Middle frontal gyrus (tissue), 1 donor: ENCODE results near the gene ICAM1.
"Not testable (repeated sequence)": the region's sequence is repeated elsewhere in the genome, so short reads cannot be mapped to it uniquely, and the experiment has no call there.

ENCODE experiments used
- DNase-seq: peaks from one replicate; pipeline ENCODE4 v3.0.0-alpha.2; 2015; ENCODE audit warnings: low spot score; ENCODE audit errors: extremely low spot score

The ICAM1 gene

DNA sequence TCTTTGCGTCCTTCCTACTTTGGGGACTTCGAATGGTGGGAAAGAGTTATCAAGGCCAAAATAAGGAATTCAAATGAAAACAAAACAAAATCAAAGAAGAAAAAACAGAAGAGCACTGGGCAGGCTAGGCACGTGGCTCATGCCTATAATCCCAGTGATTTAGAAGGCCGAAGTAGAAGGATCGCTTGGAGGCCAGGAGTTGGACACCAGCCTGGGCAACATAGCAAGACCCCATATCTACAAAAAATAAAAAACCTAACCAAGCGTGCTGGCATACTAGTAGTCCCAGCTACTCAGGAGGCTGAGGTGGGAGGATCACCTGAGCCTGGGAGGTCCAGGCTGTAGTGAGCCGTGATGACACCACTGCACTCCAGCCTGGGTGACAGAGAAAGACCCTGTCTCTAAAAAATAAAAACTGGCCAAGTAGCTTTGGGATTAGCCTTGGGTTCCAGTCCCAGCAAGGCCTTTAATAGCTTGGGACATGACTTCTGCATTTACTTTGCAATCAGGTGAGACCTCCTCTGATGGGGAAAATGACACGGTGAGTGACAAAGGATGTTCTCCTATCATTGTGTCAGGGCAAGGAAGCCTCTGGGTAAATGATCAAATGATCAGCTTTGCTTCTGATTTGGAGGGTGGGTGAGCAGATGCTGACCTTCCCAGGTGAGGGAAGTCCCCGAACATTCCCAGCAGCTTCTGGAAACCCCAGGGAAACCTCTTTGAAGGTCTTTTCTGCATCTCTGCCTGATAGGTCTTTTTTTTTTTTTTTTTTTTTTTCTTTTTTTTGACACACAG, 7.1 kb downstream of the ICAM1 start:
- no peak for DNase-seq

- DNase-seq, result no peak
These were observed 8.0 kb downstream of the ICAM1 start for GRCh38 chr19:10278935-10279334.

GRCh38 chr19:10279737-10280442, 9.0 kb downstream of the ICAM1 start:
- DNase-seq, result no peak

DNA sequence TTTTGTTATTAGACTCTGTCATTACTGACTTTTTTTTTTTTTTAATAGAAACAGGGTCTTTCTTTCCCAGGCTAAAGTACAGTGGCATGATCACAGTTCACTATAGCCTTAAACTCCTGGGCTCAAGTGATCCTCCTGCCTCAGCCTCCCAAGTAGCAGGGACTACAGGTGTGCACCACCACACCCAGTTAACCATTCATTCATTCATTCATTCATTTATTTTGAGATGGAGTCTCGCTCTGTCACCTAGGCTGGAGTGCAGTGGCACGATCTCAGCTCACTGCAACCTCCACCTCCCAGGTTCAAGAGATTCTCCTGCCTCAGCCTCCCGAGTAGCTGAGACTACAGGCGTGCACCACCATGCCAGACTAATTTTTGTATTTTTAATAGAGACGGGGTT, 11.1 kb downstream of the ICAM1 start:
- DNase-seq, result not testable (repeated sequence)

- DNase-seq, result no peak
These were observed 12.6 kb downstream of the ICAM1 start for GRCh38 chr19:10283301-10284064.

DNA sequence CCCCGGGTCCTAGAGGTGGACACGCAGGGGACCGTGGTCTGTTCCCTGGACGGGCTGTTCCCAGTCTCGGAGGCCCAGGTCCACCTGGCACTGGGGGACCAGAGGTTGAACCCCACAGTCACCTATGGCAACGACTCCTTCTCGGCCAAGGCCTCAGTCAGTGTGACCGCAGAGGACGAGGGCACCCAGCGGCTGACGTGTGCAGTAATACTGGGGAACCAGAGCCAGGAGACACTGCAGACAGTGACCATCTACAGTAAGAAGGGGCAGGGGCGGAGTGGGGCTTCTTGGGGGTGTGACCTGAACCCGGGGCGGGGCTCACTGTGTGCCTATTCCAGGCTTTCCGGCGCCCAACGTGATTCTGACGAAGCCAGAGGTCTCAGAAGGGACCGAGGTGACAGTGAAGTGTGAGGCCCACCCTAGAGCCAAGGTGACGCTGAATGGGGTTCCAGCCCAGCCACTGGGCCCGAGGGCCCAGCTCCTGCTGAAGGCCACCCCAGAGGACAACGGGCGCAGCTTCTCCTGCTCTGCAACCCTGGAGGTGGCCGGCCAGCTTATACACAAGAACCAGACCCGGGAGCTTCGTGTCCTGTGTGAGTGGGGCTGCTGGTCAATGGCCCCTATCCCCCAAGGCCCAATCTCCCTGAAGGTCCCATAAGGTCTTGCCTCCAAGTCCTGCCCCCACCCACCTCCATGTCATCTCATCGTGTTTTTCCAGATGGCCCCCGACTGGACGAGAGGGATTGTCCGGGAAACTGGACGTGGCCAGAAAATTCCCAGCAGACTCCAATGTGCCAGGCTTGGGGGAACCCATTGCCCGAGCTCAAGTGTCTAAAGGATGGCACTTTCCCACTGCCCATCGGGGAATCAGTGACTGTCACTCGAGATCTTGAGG, 13.4 kb downstream of the ICAM1 start:
- DNase-seq, result no peak

- no peak for DNase-seq
These were observed 14.0 kb downstream of the ICAM1 start for GRCh38 chr19:10284960-10285278.

DNA sequence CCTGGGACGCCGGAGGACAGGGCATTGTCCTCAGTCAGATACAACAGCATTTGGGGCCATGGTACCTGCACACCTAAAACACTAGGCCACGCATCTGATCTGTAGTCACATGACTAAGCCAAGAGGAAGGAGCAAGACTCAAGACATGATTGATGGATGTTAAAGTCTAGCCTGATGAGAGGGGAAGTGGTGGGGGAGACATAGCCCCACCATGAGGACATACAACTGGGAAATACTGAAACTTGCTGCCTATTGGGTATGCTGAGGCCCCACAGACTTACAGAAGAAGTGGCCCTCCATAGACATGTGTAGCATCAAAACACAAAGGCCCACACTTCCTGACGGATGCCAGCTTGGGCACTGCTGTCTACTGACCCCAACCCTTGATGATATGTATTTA, 14.5 kb downstream of the ICAM1 start:
- DNase-seq, result no peak

- DNase-seq, result no peak
These were observed 16.1 kb downstream of the ICAM1 start, which contains the start of gene ICAM4 for GRCh38 chr19:10286803-10287737. Gene ICAM4, plus strand, starts transcription at chr19:10286955. Its CDS starts 58 bp downstream, at chr19:10287013.

DNA sequence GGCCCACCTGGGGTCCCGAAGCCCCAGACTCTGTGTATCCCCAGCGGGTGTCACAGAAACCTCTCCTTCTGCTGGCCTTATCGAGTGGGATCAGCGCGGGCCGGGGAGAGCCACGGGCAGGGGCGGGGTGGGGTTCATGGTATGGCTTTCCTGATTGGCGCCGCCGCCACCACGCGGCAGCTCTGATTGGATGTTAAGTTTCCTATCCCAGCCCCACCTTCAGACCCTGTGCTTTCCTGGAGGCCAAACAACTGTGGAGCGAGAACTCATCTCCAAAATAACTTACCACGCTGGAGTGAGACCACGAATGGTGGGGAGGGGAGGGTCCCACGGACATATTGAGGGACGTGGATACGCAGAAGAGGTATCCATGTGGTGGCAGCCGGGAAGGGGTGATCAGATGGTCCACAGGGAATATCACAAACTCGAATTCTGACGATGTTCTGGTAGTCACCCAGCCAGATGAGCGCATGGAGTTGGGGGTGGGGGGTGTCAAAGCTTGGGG, 17.8 kb downstream of the ICAM1 start:
- DNase-seq, result no peak

DNA sequence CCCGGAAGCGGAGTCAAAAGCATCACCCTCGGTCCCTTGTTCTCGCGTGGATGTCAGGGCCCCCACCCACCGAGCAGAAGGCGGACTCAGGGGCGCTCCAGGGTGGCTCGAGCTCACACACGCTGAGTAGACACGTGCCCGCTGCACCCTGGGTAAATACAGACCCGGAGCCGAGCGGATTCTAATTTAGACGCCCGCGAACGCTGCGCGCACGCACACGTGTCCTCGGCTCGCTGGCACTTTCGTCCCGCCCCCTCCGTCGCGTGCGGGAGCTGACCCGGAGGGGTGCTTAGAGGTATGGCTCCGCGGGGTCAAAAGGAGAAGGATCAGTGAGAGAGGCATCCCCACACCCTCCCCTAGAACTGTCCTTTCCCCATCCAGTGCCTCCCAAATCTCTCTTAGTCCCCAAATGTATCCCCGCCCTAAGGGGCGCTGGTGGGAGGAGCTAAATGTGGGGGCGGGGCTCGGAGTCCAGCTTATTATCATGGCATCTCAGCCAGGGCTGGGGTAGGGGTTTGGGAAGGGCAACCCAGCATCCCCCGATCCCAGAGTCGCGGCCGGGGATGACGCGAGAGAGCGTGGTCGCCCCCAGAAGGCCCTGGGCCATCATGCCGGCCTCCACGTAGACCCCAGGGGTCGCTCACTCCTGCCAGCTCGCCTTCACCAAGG, 18.4 kb downstream of the ICAM1 start:
- DNase-seq, result peak; percentile 18

DNA sequence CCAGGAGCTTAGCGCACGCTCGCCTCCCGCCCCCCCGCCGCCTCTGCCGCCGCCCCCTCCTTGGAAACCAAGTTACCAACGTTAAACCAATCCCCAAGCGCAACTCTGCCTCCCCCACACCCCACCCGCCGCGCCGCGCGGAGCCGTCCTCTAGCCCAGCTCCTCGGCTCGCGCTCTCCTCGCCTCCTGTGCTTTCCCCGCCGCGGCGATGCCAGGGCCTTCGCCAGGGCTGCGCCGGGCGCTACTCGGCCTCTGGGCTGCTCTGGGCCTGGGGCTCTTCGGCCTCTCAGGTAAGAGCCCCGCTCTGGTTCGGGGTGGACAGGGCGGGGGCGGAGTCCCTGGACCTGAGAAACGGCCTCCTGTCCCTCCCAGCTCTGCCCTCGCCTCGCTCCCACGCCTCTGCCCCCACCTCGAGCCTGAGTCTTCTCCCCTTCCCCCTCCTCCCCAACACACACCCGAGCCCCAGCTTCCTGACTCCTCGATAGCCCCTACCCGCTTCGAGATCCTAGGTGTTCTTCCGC, 19.0 kb downstream of the ICAM1 start, which contains the start of gene ICAM5:
Gene ICAM5, plus strand, starts transcription at position 117 of the 521 bp plus-strand sequence. Its CDS starts 92 bp downstream, at position 209.
- DNase-seq, result no peak

GRCh38 chr19:10290357-10290875, 19.5 kb downstream of the ICAM1 start:
- DNase-seq, result no peak

- DNase-seq, result no peak
These were observed 20.1 kb downstream of the ICAM1 start for GRCh38 chr19:10290876-10291553.

GRCh38 chr19:10291554-10292205, 20.8 kb downstream of the ICAM1 start:
- DNase-seq, result no peak

DNA sequence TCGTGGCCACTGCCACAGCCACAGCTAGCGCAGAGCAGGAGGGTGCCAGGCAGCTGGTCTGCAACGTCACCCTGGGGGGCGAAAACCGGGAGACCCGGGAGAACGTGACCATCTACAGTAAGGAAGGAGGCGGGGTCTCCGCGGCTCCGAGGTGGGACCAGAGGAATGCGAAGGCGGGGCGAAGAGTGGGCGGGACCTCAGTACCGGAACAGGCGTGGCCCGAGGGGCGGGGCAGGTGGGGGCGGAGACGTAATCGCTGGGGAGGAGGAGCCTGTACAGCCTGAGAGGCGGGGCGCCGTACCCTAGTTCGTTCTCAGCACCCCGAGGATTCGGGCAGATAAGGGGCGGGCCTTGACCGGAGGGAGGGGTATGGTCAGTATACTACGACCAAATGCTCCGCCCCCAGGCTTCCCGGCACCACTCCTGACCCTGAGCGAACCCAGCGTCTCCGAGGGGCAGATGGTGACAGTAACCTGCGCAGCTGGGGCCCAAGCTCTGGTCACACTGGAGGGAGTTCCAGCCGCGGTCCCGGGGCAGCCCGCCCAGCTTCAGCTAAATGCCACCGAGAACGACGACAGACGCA, 21.4 kb downstream of the ICAM1 start:
- DNase-seq, result no peak
